SHP77 (cell line): ENCODE results near the gene MCF2L2.
"Not testable (repeated sequence)": the region's sequence is repeated elsewhere in the genome, so short reads cannot be mapped to it uniquely, and the experiment has no call there.

Experiments
- DNase-seq, 2 experiments: peaks; one replicate each; lab custom pipeline; 2025; lab: John Stamatoyannopoulos, UW

MCF2L2 gene, protein sequence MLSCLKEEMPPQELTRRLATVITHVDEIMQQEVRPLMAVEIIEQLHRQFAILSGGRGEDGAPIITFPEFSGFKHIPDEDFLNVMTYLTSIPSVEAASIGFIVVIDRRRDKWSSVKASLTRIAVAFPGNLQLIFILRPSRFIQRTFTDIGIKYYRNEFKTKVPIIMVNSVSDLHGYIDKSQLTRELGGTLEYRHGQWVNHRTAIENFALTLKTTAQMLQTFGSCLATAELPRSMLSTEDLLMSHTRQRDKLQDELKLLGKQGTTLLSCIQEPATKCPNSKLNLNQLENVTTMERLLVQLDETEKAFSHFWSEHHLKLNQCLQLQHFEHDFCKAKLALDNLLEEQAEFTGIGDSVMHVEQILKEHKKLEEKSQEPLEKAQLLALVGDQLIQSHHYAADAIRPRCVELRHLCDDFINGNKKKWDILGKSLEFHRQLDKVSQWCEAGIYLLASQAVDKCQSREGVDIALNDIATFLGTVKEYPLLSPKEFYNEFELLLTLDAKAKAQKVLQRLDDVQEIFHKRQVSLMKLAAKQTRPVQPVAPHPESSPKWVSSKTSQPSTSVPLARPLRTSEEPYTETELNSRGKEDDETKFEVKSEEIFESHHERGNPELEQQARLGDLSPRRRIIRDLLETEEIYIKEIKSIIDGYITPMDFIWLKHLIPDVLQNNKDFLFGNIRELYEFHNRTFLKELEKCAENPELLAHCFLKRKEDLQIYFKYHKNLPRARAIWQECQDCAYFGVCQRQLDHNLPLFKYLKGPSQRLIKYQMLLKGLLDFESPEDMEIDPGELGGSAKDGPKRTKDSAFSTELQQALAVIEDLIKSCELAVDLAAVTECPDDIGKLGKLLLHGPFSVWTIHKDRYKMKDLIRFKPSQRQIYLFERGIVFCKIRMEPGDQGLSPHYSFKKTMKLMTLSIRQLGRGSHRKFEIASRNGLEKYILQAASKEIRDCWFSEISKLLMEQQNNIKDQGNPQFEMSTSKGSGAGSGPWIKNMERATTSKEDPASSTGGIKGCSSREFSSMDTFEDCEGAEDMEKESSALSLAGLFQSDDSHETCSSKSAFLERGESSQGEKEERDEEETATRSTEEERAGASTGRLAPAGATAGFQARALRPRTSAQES

DNA sequence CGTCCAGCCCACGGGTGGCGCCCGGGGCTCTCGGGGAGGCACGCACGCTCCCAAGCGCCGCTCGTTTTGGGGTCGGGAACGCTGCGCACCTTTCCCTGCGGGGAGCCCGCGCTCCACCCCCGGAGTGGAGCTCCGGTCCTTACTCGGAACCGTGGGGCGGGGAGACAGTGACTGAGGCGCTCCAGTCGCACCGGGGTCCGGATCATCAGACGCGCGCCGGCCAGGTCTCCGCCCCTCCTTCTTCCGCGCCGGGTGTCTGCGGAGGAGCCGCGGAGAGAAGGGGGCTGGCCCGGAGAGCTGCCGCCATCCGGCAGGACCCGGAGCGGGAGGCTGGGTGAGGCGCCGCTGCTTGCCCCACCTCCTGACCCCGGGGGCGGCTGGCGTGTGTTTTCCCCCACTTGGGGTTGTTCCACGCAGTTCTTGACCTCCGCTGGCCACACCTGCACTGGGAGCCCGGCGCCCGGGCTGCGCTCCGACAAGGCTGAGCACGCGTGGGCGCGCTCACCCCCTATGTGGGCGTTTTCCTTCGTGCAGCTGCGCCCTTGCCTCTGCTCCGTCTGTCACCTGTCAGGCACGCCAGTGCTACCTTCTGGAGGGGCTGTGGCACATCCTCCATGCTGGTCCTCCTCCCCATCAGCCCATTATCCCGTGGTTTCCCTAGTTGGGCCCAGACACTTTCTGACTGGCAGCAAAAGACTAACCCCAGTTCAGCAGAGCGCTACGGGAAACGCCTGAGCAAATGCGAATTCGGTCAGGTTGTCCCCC lies at the start of gene MCF2L2:
TSS of gene MCF2L2 (minus strand) at position 173 of the 765 bp plus-strand sequence. CDS start 642 bp downstream, outside the sequence.
- DNase-seq: peak; percentile 41

- DNase-seq: no peak
These were observed 49.5 kb upstream of the MCF2L2 start for GRCh38 chr3:183477801-183478456.

GRCh38 chr3:183475764-183476162 lies 47.3 kb upstream of the MCF2L2 start:
- DNase-seq: not testable (repeated sequence)

GRCh38 chr3:183475016-183475763 lies 46.8 kb upstream of the MCF2L2 start:
- no peak for DNase-seq

GRCh38 chr3:183473969-183474368 lies 45.5 kb upstream of the MCF2L2 start:
- DNase-seq: no peak

DNA sequence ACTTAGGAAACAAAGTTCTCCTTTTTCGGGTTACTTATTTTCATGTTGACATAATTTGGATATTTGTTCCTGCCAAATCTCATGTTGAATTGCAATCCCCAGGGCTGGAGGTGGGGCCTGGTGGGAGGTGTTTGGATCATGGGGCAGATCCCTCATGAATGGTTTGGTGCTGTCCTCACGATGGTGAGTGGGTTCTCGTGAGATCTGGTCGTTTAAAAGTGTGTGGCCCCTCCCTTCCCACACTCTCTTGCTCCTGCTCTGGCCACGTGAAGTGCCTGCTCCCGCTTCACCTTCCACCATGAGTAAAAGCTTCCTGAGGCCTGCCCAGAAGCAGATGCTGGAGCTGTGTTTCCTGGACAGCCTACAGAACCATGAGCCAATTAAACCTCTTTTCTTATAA lies 43.7 kb upstream of the MCF2L2 start:
- no peak for DNase-seq

GRCh38 chr3:183468424-183468823 lies 40.0 kb upstream of the MCF2L2 start:
- no peak for DNase-seq

DNA sequence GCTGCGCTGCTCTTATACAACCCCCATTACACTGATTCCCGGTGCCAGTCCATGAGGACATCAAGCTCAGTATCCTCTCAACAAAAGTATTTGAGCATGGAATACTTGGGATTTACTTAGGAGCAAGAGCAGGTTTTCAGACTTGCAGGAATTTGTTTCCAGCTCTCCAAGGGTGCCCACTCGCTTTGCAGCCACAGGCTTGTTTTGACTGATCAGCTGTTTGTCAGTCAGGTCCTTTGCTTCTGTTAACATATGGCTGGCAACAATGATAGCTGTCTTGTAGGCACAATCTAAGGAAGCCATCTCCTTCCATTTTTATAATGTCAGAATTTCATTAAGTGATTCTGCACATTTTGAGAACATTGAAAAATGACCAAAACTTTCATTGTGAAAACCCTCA lies 38.2 kb upstream of the MCF2L2 start:
- DNase-seq: no peak

GRCh38 chr3:183465710-183466109 lies 37.3 kb upstream of the MCF2L2 start:
- DNase-seq: not testable (repeated sequence)

- DNase-seq: no peak
These were observed 36.1 kb upstream of the MCF2L2 start for GRCh38 chr3:183464480-183464879.

DNA sequence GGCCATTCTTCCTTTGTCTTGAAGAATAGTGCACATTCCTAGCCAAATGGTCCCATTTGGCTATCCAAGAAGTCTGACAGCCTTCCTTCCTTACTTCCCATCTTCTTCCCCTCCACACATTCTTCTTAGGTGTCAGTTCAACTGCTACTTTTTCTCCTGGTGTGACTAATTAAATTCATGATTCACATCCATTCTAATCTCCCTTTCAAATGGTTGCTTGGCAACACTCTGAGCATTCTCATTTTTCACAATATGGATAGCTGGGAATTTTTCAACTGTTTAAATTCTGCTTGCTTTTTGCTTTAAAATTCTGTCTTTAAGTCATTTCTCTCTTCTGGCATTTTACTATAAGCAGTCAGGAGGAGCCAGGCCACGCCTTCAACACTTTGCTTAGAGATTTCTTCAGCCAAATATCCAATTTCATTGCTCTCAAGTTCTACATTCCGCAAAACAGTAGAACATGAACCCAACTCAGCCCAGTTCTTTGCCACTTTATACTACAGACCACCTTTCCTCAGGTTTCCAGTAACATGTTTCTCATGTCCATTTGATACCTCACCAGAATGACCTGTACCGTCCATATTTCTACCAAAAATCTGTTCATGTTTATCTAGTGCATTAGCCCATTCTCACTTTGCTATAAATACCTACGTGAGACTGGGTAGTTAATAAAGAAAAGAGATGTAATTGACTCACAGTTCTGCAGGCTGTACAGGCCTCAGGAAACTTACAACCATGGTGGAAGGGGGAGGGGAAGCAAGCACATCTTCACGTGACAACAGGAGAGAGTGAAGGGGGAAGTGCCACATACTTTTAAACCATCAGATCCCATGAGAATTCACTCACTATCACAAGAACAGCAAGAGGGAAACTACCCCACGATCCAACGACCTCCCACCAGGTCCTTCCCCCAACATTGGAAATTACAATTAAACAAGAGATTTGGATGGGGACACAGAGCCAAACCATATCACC lies 31.9 kb upstream of the MCF2L2 start:
- no peak for DNase-seq

GRCh38 chr3:183455089-183455488 lies 26.7 kb upstream of the MCF2L2 start:
- no peak for DNase-seq

- no peak for DNase-seq
These were observed 25.6 kb upstream of the MCF2L2 start for GRCh38 chr3:183454064-183454463.

DNA sequence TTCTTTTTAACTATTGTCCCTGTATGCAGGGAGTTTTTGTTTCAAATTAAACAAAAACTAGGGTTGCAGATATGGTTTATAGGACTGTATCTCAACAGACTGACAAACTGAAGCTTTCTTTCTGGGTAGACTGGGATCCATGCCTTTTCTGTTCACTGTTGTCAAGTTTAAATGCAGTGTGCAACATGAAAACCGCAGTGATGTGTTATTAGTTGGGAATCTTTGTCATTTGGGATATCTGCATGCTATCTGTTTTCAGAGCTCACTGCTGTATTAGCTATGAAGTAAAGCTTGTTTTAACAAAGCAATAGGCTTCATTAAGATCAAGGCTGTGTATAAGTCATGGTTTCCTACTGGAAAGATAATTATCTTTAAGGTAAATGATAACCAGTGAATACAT lies 21.4 kb upstream of the MCF2L2 start:
- DNase-seq: no peak

DNA sequence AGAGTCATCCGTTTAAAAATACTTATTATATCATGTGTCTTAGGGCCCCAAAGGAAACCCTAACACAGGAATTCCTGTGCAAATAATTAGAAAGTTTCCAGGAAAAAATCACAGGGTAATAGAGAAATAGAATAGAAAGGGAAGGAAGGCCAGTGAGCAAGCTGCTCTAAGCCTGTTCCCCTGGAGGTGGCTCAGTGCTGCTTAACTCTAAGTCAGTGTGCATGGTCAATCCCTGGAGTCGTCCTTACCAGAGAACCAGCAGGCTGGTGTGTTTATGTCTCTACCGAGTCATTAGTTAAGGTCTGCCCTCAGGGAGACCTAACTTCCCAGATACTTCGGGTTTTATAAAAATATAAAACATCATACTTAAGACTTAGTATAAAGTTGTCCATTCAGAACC lies 21.0 kb upstream of the MCF2L2 start:
- DNase-seq: no peak

DNA sequence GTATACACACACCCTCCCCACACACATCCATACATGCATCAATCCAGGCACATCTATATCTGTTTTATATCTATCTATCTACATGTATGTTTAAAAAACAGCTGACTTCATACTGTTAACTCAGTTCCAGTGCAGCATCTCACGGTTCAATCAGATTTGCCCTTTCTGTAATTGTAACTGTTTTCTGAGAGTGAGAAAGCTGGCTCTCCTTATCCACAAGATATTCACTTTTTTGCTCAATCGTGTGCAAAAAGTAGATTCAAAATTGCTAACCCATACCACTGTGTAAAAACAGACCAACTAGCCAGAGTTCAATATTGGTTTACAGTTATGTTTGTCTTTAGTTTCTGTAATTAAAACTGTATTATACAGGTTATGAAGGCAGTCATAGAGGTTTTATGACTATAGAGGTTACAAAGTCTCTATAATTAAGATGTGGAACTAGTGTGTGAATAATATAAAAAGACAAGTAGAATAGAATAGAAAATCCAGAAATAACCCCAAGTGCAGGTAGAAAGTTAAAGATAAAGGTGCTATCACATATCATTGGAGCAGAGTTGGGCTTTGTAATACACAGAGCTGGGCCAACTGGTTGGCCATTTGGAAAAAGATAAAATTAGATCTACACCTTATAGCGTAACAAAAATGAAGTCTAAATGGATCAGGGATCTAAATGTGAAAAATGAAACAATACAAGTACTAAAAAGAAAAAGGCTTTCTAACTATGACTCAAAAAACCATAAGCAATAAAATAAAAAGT lies 20.1 kb upstream of the MCF2L2 start:
- DNase-seq: no peak

- DNase-seq: peak; percentile 95 to 96
These were observed 19.0 kb upstream of the MCF2L2 start for GRCh38 chr3:183447206-183448001.

GRCh38 chr3:183446838-183447205 lies 18.4 kb upstream of the MCF2L2 start:
- DNase-seq: no peak
